WTC11 (cell line): ENCODE results near the gene RPL23.

ENCODE experiments used
- CTCF ChIP-seq: fragments of 200-600 bp; IDR thresholded peaks from 2 replicates; pipeline ENCODE4 v1.8.0; 2022; ENCODE audit warnings: antibody characterized with exemption
- FOXP1 ChIP-seq: sonication (generic); formaldehyde crosslinking; IDR thresholded peaks from 2 replicates; pipeline ENCODE4 v1.8.0; 2022; ENCODE audit warnings: missing genetic modification reagents, mild to moderate bottlenecking, moderate library complexity, borderline replicate concordance
- MAX ChIP-seq: sonication (generic); formaldehyde crosslinking; IDR thresholded peaks from 2 replicates; pipeline ENCODE4 v1.8.0; 2022; ENCODE audit warnings: mild to moderate bottlenecking, missing genetic modification reagents
- SP1 ChIP-seq: sonication (generic); formaldehyde crosslinking; conservative IDR thresholded peaks from 2 replicates; pipeline ENCODE4 v1.8.1; 2022; ENCODE audit warnings: missing genetic modification reagents

- no peak for TF ChIP-seq CTCF
- no peak for TF ChIP-seq FOXP1 (CRISPR knock-in tag)
- no peak for TF ChIP-seq MAX (CRISPR knock-in tag)
- no peak for TF ChIP-seq SP1 (CRISPR knock-in tag)
These were observed 14.7 kb upstream of the RPL23 start for GRCh38 chr17:38867968-38868816.
